Measurements from ENCODE around the gene KLKB1.
"Not testable (repeated sequence)": the region's sequence is repeated elsewhere in the genome, so short reads cannot be mapped to it uniquely, and the experiment has no call there.

The KLKB1 gene

GRCh38 chr4:186227744-186228513 lies 622 bp downstream of the KLKB1 start:
- no peak for DNase-seq

- no peak for DNase-seq
Measured at GRCh38 chr4:186228514-186228894, 1.2 kb downstream of the KLKB1 start.

- DNase-seq = no peak
Measured at GRCh38 chr4:186234367-186234766, 7.1 kb downstream of the KLKB1 start.

GRCh38 chr4:186236126-186236525 lies 8.8 kb downstream of the KLKB1 start:
- no peak for DNase-seq

DNA sequence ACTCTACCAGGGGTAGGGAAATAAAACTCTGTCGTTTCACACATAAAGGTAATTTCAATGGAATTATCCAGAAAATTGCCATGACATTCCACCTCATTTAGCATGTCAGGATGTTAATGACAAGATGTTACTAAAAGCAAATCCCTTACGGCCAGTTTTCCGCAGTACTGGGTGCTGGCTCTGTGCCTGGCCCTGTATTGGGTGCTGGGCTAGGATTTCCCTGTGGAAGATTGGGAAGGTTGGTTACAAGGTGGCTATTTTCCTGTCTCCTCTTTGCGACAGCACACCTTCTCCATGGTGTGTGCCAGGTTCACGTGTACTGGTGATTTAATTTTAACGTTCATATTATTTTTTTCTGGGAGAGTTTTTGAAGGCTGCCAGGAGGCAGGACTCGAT lies 13.1 kb downstream of the KLKB1 start:
- no peak for DNase-seq

DNA sequence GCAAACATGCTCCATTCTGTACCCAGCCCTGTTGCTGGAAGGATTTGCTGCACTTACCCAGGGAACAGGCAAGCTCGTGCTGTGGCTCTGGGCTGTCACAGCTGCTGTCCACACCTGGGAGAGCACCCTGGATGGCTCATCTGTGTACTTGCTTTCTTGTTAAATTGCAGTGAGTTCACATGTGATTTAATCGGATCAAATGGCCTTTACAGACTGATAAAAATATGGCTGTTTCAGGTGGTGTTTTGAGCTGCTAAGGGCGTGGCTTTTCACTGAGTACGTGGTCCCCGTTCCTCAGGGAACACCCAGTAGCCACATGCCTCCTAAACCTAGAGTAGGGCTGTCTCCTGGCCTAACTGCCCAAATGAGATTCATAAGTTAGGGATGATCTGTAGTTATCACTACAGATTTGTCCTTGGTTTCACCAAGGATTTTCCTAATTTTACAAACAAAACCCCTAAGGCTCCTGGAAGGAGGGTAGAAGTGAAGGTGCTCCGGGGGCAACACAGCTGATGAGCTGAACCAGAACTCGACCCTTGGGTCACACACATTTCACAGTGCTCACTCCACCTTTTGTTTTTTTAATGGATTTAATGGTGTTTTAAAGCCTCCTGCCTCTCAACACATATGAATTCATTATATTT lies 13.7 kb downstream of the KLKB1 start:
- no peak for DNase-seq

DNA sequence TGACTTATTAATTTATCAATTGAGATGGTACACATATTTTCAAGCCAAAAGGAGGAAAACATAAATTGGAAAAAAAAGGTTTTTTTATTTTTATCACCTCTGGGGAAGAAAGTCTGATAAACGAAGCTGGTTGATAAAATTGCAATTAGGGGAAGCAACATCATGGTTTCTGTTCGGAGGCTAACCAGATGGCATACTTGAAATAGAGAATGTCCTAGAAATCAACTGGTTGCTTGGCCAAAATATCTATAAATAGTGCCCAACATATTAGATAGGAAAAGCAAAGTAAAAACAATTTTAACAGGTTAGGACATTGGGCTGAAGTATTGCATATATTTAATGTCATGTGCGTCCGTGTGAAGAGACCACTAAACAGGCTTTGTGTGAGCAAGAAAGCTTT lies 14.3 kb downstream of the KLKB1 start:
- DNase-seq = no peak

DNA sequence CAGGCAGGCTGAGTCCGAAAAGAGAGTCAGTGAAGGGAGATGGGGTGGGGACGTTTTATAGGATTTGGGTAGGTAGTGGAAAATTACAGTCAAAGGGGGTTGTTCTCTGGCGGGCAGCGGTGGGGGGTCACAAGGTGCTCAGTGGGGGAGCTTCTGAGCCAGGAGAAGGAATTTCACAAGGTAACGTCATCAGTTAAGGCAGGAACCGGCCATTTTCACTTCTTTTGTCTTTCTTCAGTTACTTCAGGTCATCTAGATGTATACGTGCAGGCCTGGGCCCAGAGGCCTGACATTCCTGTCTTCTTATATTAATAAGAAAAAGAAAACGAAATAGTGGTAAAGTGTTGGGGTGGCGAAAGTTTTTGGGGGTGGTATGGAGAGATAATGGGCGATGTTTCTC lies 14.7 kb downstream of the KLKB1 start:
- not testable (repeated sequence) for DNase-seq

DNA sequence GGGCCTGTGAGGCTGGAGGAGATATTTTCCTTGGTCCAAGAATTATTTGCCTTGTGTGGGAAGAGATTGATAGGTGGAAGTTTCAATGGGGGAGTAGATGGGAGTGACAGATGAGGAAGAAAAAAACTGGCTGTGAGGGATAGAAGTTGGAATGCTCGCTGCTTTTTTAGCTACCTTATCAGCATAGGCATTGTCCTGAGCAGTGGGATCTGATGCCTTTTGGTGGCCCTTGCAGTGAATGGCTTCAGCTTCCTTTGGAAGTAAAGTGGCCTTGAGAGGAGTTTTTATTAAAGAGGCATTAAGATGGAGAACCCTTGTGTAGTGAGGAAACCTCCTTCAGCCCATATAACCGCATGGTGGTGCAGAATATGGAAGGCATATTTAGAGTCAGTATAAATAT lies 16.0 kb downstream of the KLKB1 start:
- no peak for DNase-seq

GRCh38 chr4:186244835-186245234 lies 17.5 kb downstream of the KLKB1 start:
- DNase-seq = no peak

DNA sequence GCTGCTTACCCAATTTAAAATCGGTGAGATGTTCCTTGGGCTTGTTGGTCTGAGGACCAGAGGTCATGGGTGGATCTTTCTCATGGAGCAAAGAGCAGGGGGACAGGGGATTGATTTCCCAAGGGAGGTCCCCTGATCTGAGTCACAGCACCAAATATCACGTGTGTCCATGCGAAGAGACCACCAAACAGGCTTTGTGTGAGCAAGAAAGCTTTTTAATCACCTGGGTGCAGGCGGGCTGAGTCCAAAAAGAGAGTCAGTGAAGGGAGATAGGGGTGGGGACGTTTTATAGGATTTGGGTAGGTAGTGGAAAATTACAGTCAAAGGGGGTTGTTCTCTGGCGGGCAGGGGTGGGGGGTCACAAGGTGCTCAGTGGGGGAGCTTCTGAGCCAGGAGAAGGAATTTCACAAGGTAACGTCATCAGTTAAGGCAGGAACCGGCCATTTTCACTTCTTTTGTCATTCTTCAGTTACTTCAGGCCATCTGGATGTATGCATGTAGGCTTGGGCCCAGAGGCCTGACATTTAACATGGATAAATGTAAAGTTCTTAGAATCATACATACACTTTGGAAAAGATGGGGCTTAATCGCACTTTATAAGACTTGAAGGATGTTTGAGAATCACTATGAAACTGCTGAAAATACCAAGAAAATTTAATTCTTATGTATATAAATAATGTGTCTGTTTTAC lies 19.9 kb downstream of the KLKB1 start:
- DNase-seq = not testable (repeated sequence)

GRCh38 chr4:186248643-186249042 lies 21.3 kb downstream of the KLKB1 start:
- no peak for DNase-seq

DNA sequence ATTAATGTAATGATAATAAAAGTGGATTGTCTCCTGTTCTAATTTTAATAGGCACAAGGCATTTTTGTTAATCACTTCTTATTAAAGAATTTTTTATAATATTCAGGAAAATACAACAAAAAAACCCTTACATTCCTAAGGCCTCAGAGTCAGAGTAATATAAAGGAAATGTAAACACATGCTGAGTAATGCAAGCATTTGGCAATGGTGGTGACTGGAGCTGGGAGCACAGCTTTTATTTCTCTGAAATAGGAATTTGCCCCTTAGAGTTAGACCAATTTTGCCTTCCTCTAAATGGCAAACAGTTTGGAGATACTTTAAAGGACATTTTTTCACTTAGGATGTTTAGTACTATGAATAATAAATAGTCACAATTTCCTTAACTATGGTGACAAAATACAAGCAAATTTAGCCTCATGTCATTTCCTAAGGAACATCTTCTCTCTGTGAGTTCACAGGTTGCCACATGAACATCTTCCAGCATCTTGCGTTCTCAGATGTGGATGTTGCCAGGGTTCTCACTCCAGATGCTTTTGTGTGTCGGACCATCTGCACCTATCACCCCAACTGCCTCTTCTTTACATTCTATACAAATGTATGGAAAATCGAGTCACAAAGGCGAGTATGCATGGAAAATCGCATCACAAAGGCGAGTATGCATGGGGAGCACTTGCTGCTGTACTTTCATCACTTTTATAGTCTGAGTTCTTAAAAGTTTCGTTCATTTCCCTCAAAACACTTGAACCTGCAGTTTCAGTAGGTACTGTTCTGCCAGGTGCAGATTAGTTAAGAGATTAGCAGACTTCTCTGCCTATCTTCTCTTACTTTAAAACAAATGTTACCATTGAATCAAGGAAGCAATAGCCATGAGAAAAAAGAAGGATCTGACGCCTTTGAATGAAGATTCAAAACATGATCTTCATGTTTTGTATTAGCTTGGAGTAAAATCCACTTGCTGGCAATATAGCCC lies 22.8 kb downstream of the KLKB1 start:
- no peak for DNase-seq

GRCh38 chr4:186250760-186251159 lies 23.5 kb downstream of the KLKB1 start:
- DNase-seq = no peak

GRCh38 chr4:186255122-186255521 lies 27.8 kb downstream of the KLKB1 start:
- no peak for DNase-seq

GRCh38 chr4:186258216-186258811 lies 31.0 kb downstream of the KLKB1 start:
- DNase-seq = no peak

DNA sequence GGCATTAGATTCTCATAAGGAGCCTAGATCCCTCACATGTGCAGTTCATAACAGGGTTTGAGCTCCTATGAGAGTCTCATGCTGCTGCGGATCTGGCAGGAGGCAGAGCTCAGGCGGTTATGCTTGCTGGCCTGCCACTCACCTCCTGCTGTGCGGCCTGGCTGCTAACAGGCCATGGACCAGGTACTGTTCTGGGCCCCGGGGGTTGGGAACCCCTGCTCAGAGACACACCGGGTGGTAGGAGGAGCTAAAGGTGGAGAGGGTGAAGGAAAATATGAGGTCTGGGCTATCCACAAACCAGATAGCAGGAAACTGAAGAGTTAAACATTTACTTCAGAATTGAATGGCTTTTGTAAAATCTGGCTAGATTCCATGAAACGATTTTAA lies 32.8 kb downstream of the KLKB1 start:
- no peak for DNase-seq

- DNase-seq = no peak
Measured at GRCh38 chr4:186260504-186261448, 33.5 kb downstream of the KLKB1 start.

- no peak for DNase-seq
Measured at GRCh38 chr4:186264660-186265059, 37.4 kb downstream of the KLKB1 start.

DNA sequence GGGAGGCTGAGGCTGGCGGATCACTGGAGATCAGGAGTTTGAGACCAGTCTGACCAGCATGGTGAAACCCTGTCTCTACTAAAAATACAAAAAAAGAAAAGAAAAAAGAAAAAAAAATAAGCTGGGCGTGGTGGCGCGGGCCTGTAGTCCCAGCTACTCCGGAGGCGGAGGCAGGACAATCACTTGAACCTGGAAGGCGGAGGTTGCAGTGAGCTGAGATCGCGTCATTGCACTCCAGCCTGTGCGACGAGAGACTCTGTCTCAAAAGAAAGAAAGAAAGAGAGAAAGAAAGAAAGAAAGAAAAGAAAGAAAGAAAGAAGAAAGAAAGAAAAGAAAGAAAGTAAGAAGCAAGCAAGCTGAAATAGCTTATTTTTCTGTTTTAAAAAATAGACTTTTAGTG lies 37.9 kb downstream of the KLKB1 start:
- DNase-seq = not testable (repeated sequence)
